GM18517 (cell line): Measurements from ENCODE around the gene TSPAN33.
"Not testable (repeated sequence)": the region's sequence is repeated elsewhere in the genome, so short reads cannot be mapped to it uniquely, and the experiment has no call there.

Source experiments
- ATAC-seq: cut with Tn5 transposase; IDR thresholded peaks from one replicate; pipeline ENCODE4 v1.9.1; 2021; ENCODE audit warnings: mild to moderate bottlenecking, moderate library complexity; ENCODE audit not compliant: unreplicated experiment

Gene TSPAN33

GRCh38 chr7:129205126-129205818 lies 60.8 kb downstream of the TSPAN33 start:
- ATAC-seq = no peak

- ATAC-seq = no peak
These were observed 61.7 kb downstream of the TSPAN33 start for GRCh38 chr7:129205987-129206785.

DNA sequence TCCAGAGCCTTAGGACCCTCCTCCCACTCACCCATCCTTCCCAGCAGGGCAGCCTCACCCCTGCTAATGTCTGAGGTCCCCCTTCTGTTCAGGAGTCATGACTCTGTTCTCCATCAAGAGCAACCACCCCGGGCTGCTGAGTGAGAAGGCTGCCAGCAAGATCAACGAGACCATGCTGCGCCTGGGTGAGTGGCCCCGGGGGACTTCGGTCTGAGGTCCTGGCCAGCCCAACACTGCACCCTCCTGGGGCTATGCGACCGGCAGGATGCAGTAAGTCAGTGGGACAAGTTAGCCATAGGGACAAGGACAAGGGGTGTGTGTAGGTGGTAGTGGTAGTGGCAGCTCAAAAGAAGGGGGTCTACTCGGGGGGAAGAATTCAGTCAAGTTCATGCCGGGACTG lies 64.2 kb downstream of the TSPAN33 start:
- ATAC-seq = no peak

- ATAC-seq = no peak
These were observed 64.8 kb downstream of the TSPAN33 start for GRCh38 chr7:129209067-129209926.

DNA sequence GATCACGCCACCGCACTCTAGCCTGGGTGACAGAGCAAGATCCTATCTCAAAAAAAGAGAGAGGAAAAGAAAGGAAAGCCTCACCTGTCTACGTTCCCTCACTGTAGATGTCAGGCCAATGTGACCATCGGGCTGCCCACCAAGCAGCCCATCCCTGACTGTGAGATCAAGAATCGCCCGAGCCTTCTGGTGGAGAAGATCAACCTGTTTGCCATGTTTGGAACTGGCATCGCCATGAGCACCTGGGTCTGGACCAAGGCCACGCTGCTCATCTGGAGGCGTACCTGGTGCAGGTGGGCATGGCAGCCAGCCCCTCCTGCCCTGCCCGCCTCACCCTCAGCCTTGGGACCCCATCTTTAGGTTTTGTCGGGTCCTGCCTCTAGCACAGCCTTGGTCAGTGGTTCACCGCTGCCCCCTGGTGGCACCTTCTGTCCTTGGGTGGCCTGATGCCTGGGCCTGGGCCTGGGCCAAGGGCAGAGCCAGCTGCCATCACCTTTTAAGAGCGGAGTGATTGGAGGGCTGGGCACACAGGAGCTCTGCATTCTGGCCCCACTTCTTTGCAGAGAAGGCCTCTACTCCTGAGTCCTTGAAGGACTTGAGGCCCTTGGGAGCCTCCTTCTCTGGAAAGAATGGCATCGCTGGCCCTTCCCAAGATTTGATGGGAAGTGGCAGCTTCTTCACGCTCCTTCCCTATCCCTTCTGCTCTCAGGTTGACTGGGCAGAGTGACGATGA lies 65.9 kb downstream of the TSPAN33 start:
- ATAC-seq = no peak

- no peak for ATAC-seq
These were observed 66.4 kb downstream of the TSPAN33 start for GRCh38 chr7:129210989-129211312.

- ATAC-seq = no peak
These were observed 67.6 kb downstream of the TSPAN33 start for GRCh38 chr7:129212126-129212525.

GRCh38 chr7:129212596-129212995 lies 68.1 kb downstream of the TSPAN33 start:
- ATAC-seq = no peak

GRCh38 chr7:129213828-129214227 lies 69.3 kb downstream of the TSPAN33 start:
- ATAC-seq = no peak

DNA sequence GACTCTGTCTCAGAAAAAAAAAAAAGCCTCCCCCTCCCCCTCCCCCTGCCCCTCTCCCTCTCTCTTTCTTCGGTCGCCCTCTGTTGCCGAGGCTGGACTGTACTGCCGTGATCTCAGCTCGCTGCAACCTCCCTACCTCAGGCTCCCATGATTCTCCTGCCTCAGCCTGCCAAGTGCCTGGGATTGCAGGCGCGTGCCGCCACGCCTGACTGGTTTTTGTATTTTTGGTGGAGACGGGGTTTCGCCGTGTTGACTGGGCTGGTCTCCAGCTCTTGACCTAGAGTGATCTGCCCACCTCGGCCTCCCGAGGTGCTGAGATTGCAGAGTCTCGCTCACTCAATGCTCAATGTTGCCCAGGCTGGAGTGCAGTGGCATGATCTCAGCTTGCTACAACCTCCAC lies 71.2 kb downstream of the TSPAN33 start:
- not testable (repeated sequence) for ATAC-seq

- not testable (repeated sequence) for ATAC-seq
These were observed 71.7 kb downstream of the TSPAN33 start for GRCh38 chr7:129216101-129216715.

DNA sequence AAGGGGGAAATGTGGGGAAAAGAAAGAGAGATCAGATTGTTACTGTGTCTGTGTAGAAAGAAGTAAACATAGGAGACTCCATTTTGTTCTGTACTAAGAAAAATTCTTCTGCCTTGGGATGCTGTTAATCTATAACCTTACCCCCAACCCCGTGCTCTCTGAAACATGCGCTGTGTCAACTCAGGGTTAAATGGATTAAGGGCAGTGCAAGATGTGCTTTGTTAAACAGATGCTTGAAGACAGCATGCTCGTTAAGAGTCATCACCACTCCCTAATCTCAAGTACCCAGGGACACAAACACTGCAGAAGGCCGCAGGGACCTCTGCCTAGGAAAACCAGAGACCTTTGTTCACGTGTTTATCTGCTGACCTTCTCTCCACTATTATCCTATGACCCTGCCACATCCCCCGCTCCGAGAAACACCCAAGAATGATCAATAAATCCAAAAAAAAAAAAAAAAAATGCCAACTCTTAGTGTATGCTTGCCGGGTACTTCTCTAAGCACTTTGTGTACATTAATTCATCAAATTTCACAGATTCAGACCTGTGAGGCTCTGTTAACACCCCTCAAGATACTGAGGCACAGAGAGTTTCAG lies 72.4 kb downstream of the TSPAN33 start:
- not testable (repeated sequence) for ATAC-seq

- ATAC-seq = no peak
These were observed 74.1 kb downstream of the TSPAN33 start for GRCh38 chr7:129218514-129219062.

DNA sequence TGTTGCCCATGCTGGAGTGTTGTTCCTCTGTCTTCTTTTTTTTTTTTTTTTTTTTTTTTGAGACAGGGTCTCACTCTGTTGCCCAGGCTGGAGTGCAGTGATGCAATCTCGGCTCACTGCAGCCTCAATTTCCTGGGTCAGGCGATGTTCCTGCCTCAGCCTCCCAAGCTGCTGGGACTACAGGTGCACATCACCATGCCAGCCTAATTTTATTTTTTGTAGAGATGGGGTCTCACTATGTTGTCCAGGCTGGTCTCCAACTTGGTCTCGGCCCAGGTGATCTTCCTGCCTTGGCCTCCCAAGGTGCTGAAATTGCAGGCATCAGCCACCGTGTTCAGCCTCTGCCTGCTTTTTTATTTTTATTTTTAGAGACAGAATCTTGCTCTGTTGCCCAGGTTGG lies 74.7 kb downstream of the TSPAN33 start:
- ATAC-seq = not testable (repeated sequence)
